Inflammatory macrophage (primary cell): ENCODE measurements around the gene MYO5B.
A peak's percentile ranks its signal among the peaks of the same experiment; 100 is the strongest.

ENCODE experiments used
- DNase-seq, 2 donors: peaks; one replicate each; pipeline ENCODE4 v3.0.0-alpha.2; 2020 to 2022

Gene MYO5B

GRCh38 chr18:49963217-49963616, 231.7 kb downstream of the MYO5B start:
- DNase-seq, result no peak

- DNase-seq, result no peak
Observed at GRCh38 chr18:49961271-49961670, 233.7 kb downstream of the MYO5B start.

GRCh38 chr18:49960376-49960775, 234.6 kb downstream of the MYO5B start:
- DNase-seq, result no peak

- no peak for DNase-seq
Observed at GRCh38 chr18:49959176-49959575, 235.8 kb downstream of the MYO5B start.

GRCh38 chr18:49955263-49955662, 239.7 kb downstream of the MYO5B start:
- DNase-seq, result no peak

GRCh38 chr18:49953391-49953790, 241.6 kb downstream of the MYO5B start:
- no peak for DNase-seq

GRCh38 chr18:49949951-49950395, 245.0 kb downstream of the MYO5B start:
- DNase-seq, result no peak

GRCh38 chr18:49948975-49949374, 246.0 kb downstream of the MYO5B start:
- DNase-seq, result no peak

- DNase-seq, result no peak
Observed at GRCh38 chr18:49944663-49945062, 250.3 kb downstream of the MYO5B start.

GRCh38 chr18:49936821-49937220, 258.1 kb downstream of the MYO5B start:
- DNase-seq, result no peak

GRCh38 chr18:49935215-49935614, 259.7 kb downstream of the MYO5B start:
- no peak for DNase-seq

- DNase-seq, result no peak
Observed at GRCh38 chr18:49934457-49934856, 260.5 kb downstream of the MYO5B start.

- DNase-seq, result peak; percentile 31 to 45
Observed at GRCh38 chr18:49933530-49934128, 261.3 kb downstream of the MYO5B start.

- DNase-seq, result no peak
Observed at GRCh38 chr18:49931760-49932159, 263.2 kb downstream of the MYO5B start.

- DNase-seq, result no peak
Observed at GRCh38 chr18:49931179-49931578, 263.8 kb downstream of the MYO5B start.

GRCh38 chr18:49926106-49926745, 268.7 kb downstream of the MYO5B start:
- no peak for DNase-seq

GRCh38 chr18:49924293-49924983, 270.5 kb downstream of the MYO5B start:
- DNase-seq, result no peak

GRCh38 chr18:49922228-49922627, 272.7 kb downstream of the MYO5B start:
- no peak for DNase-seq

- DNase-seq, result no peak
Observed at GRCh38 chr18:49921318-49921985, 273.5 kb downstream of the MYO5B start.

- DNase-seq, result peak; percentile 48 to 61
Observed at GRCh38 chr18:49920731-49921130, 274.2 kb downstream of the MYO5B start.

- DNase-seq, result no peak
Observed at GRCh38 chr18:49917742-49918141, 277.2 kb downstream of the MYO5B start.

GRCh38 chr18:49915352-49915751, 279.6 kb downstream of the MYO5B start:
- no peak for DNase-seq

- no peak for DNase-seq
Observed at GRCh38 chr18:49913221-49913620, 281.7 kb downstream of the MYO5B start.
